Measurements from ENCODE around the gene RYR2.
"Not testable (repeated sequence)": the region's sequence is repeated elsewhere in the genome, so short reads cannot be mapped to it uniquely, and the experiment has no call there.

Gene RYR2

GRCh38 chr1:237126180-237126579 is 84.2 kb downstream of the RYR2 start:
- TF ChIP-seq OSR1 (CRISPR knock-in tag; IDR thresholded peaks at IDR 0.05): no peak
- TF ChIP-seq, protein P1, sequence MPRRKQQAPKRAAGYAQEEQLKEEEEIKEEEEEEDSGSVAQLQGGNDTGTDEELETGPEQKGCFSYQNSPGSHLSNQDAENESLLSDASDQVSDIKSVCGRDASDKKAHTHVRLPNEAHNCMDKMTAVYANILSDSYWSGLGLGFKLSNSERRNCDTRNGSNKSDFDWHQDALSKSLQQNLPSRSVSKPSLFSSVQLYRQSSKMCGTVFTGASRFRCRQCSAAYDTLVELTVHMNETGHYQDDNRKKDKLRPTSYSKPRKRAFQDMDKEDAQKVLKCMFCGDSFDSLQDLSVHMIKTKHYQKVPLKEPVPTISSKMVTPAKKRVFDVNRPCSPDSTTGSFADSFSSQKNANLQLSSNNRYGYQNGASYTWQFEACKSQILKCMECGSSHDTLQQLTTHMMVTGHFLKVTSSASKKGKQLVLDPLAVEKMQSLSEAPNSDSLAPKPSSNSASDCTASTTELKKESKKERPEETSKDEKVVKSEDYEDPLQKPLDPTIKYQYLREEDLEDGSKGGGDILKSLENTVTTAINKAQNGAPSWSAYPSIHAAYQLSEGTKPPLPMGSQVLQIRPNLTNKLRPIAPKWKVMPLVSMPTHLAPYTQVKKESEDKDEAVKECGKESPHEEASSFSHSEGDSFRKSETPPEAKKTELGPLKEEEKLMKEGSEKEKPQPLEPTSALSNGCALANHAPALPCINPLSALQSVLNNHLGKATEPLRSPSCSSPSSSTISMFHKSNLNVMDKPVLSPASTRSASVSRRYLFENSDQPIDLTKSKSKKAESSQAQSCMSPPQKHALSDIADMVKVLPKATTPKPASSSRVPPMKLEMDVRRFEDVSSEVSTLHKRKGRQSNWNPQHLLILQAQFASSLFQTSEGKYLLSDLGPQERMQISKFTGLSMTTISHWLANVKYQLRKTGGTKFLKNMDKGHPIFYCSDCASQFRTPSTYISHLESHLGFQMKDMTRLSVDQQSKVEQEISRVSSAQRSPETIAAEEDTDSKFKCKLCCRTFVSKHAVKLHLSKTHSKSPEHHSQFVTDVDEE (CRISPR knock-in tag; IDR thresholded peaks at IDR 0.05): no peak
- no peak for TF ChIP-seq PATZ1 (CRISPR knock-in tag; IDR thresholded peaks at IDR 0.05; ENCODE audit: borderline replicate concordance)
- no peak for TF ChIP-seq ARNTL (CRISPR knock-in tag; IDR thresholded peaks at IDR 0.05; ENCODE audit: borderline replicate concordance, low read depth)
- no peak for TF ChIP-seq CREB5 (CRISPR knock-in tag; IDR thresholded peaks at IDR 0.05; ENCODE audit: low read depth)
- TF ChIP-seq TCF4 (CRISPR knock-in tag; IDR thresholded peaks at IDR 0.05; ENCODE audit: borderline replicate concordance): no peak
- TF ChIP-seq TOX (CRISPR knock-in tag; IDR thresholded peaks at IDR 0.05; ENCODE audit: borderline replicate concordance): no peak
- ATAC-seq: no peak

DNA sequence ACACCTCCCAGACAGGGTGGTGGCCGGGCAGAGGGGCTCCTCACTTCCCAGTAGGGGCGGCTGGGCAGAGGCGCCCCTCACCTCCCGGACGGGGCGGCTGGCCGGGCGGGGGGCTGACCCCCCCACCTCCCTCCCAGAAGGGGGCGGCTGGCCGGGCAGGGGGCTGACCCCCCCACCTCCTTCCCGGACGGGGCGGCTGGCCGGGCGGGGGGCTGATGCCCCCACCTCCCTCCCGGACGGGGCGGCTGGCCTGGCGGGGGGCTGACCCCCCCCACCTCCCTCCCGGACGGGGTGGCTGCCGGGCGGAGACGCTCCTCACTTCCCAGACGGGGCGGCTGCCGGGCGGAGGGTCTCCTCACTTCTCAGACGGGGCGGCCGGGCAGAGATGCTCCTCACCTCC is 85.3 kb downstream of the RYR2 start:
- not testable (repeated sequence) for ATAC-seq

- TF ChIP-seq GLIS3 (CRISPR knock-in tag; IDR thresholded peaks at IDR 0.05): no peak
- no peak for TF ChIP-seq ZNF70 (CRISPR knock-in tag; IDR thresholded peaks at IDR 0.05)
- TF ChIP-seq TOX (CRISPR knock-in tag; IDR thresholded peaks at IDR 0.05; ENCODE audit: borderline replicate concordance): no peak
- no peak for TF ChIP-seq RARB (CRISPR knock-in tag; IDR thresholded peaks at IDR 0.05)
- no peak for TF ChIP-seq ZC3H10 (CRISPR knock-in tag; IDR thresholded peaks at IDR 0.05)
- TF ChIP-seq OSR1 (CRISPR knock-in tag; IDR thresholded peaks at IDR 0.05): no peak
- ATAC-seq: no peak
Observed at GRCh38 chr1:237133921-237134320, 91.9 kb downstream of the RYR2 start.

DNA sequence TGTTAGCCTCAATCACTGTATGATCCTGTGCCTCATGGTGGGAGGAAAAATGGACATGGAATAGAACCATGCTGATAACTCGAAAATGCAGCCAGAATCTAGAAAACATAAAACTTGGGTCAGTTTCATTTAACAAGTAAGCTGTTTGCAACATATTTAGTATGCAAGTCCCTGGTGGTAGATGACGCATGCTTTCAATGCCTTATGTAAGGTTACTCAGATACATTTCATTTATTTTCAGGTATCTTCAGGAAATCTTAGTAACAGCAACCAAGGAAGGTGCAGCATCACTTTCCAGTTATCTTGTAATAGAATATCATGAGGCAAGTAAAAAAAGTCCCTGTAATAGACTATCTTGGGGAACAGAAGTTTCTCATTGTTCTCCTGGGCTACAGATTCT is 92.9 kb downstream of the RYR2 start:
- ATAC-seq: no peak

GRCh38 chr1:237138551-237138950 is 96.6 kb downstream of the RYR2 start:
- no peak for ATAC-seq
- no peak for TF ChIP-seq POU6F1 (CRISPR knock-in tag; IDR thresholded peaks at IDR 0.05; ENCODE audit: borderline replicate concordance, low read depth)
- TF ChIP-seq GLIS3 (CRISPR knock-in tag; IDR thresholded peaks at IDR 0.05): no peak
- TF ChIP-seq, protein P1 (CRISPR knock-in tag; IDR thresholded peaks at IDR 0.05): no peak
- TF ChIP-seq CREB5 (CRISPR knock-in tag; IDR thresholded peaks at IDR 0.05; ENCODE audit: low read depth): no peak
- TF ChIP-seq ZC3H10 (CRISPR knock-in tag; IDR thresholded peaks at IDR 0.05): no peak
- TF ChIP-seq OSR1 (CRISPR knock-in tag; IDR thresholded peaks at IDR 0.05): no peak
- TF ChIP-seq CSDC2 (CRISPR knock-in tag; IDR thresholded peaks at IDR 0.05): no peak
- TF ChIP-seq ARNTL (CRISPR knock-in tag; IDR thresholded peaks at IDR 0.05; ENCODE audit: borderline replicate concordance, low read depth): no peak
- no peak for TF ChIP-seq ZFP3 (CRISPR knock-in tag; IDR thresholded peaks at IDR 0.05)
- TF ChIP-seq SNAI2 (CRISPR knock-in tag; IDR thresholded peaks at IDR 0.05): no peak

More for the DNA sequence above, 92.9 kb downstream of the RYR2 start:
- TF ChIP-seq ISL1 (CRISPR knock-in tag; IDR thresholded peaks at IDR 0.05) (no peak), BACH2 (CRISPR knock-in tag; IDR thresholded peaks at IDR 0.05; ENCODE audit: borderline replicate concordance) (no peak), TCF4 (CRISPR knock-in tag; IDR thresholded peaks at IDR 0.05; ENCODE audit: borderline replicate concordance) (no peak), SNAI2 (CRISPR knock-in tag; IDR thresholded peaks at IDR 0.05) (no peak), PPARA (CRISPR knock-in tag; IDR thresholded peaks at IDR 0.05; ENCODE audit: borderline replicate concordance) (no peak), ZNF8 (CRISPR knock-in tag; IDR thresholded peaks at IDR 0.05) (no peak)
- TF ChIP-seq, protein P1 (CRISPR knock-in tag; IDR thresholded peaks at IDR 0.05): no peak
